Esophagus squamous epithelium (tissue), 4 donors: ENCODE results near the gene NXNL2.

Experiments
- CTCF ChIP-seq, 6 experiments: fragments of 450-650 bp in 4 of 6; fragments of 200-600 bp in 2 of 6; sonication (generic) in 2 of 6; IDR thresholded peaks; one replicate each; pipeline ENCODE4 v1.5.1; 2016 to 2019; ENCODE audit warnings: antibody characterized with exemption in 6 of 6, mild to moderate bottlenecking in 4 of 6, moderate library complexity in 4 of 6
- POLR2A ChIP-seq, 4 donors: fragments of 450-650 bp; IDR thresholded peaks; one replicate each; pipeline ENCODE4 v1.6.1; 2017; ENCODE audit warnings: antibody characterized with exemption in 4 of 4, mild to moderate bottlenecking in 4 of 4, moderate library complexity in 3 of 4

DNA sequence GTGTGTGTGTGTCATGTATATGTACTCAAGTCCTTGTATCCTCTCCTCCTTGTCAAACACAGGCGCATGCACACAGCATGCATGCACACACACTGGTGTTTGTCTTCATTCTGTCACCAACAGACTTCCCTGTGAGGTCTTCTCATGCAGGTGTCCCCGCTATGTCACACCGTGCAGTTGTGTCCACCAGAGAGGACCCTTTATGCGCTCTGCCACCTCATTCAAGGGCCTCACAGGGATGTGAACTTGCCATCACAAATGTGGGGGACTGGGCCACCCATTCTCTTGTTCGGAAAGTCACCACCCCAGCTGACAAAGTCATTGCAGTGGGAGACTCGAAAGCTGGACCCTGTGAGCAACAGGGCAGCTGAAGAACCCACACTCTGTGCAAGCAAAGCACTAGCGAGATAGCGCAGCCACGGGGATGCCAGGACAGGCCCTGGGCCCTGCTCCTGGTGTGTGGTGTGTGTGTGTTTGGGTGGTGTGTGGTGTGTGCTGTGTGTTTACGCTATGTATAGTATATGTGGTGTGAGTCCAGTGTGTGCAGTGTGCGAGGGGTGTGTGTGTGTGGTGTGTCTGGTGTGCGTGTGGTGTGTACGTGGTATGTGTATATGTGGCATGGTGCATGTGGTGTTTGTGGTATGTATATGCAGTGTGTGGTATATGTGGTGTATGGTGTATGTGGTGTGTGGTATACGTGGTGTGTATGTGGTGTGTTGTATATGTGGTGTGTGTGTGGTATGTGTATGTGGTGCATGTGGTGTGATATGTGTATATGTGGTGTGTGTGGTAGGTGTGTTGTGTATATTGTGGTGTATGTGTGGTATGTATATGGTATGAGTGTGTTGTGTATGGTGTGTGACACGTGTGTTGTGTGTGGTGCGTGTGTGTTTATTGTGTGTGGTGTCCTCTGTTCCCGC is 30.9 kb upstream of the NXNL2 start:
- no peak for TF ChIP-seq POLR2A (IDR thresholded peaks at IDR 0.05)
- TF ChIP-seq CTCF (IDR thresholded peaks at IDR 0.05) = no peak
